PC-3 (cell line): ENCODE results near the gene STPG3.

Experiments used
- CTCF ChIP-seq: fragments of 300-600 bp; sonication (generic); conservative IDR thresholded peaks from 2 replicates; pipeline ENCODE4 v1.5.1; 2017; ENCODE audit warnings: antibody characterized with exemption, low read depth, mild to moderate bottlenecking, low read length
- EZH2 ChIP-seq: fragments of 300-600 bp; sonication (generic); IDR thresholded peaks from one replicate; pipeline ENCODE4 v1.6.1; 2017; ENCODE audit warnings: antibody characterized with exemption, mild to moderate bottlenecking, low read length; ENCODE audit not compliant: unreplicated experiment

DNA sequence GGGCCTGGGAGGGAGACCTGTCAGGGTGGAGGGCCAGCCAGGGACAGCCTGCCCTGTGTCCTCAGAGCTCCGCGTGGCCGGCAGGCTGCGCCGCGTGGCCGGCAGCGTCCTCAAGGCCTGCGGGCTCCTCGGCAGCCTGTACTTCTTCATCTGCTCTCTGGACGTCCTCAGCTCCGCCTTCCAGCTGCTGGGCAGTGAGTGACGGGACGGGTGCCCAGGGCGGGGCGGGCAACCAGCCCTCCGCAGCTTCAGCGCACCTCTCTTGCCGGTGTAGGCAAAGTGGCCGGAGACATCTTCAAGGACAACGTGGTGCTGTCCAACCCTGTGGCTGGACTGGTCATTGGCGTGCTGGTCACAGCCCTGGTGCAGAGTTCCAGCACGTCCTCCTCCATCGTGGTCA, 18.6 kb upstream of the STPG3 start:
- TF ChIP-seq EZH2 (no peak), CTCF (no peak)
